Measurements from ENCODE around the gene RPL36AL. TPM values are rescaled to one million over a fixed set of nuclear protein-coding genes. Genes with fewer than 3 reads are reported as not detected.

Gene RPL36AL
- total RNA-seq, 3 donors from 2014 or later, result 294 to 316 (median 301) TPM

DNA sequence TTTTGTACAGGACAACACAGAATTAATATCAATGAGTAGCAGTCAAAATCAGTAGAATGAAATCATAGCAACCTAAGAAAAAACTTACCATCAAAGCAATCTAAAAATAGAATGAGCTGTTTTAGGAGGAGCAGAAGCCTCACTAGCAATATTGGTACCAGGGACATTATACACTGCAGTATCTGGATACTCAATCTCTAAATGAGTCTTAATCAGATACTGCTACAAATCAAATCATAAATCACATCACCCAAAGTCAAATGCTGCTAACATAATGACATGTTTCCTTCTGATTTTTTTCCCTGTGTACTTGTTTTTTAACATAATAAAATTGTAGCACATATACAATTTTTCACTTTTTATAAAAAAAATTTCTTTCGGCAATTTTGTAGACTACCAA, 42.3 kb downstream of the RPL36AL start:
- H3K27me3 Mint-ChIP-seq (ENCODE audit: low read depth), result no peaks in the 10 kb centered on the region
- ATAC-seq (no peak), DNase-seq (no peak)
- peaks cover 42% of the 10 kb centered on the region for H3K36me3 Mint-ChIP-seq (ENCODE audit: insufficient read depth)
- H3K4me3 Mint-ChIP-seq, result no peak overlapping the region
- H3K9me3 Mint-ChIP-seq, result no peaks in the 10 kb centered on the region
- peaks cover 48% of the 10 kb centered on the region for H3K4me1 Mint-ChIP-seq (ENCODE audit: low read depth)

DNA sequence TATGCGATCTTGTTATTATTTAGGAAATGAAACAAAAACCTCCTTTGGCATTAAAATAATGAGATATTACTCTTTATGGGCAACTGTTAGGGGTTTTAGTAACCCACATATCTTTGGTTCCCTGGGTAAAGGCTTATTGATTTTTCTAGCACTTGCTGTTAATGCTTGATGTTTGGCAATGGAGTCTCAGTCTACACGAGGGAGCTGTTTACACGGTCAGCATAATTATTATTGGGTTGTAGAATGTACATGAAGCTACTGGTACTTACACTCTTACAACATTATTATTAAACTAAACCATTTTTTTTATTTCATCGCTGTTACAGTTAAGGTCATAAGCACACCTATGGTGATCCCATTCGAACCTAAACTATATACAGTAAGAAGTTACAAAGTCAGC, 46.4 kb downstream of the RPL36AL start:
- Mint-ChIP-seq H3K9me3 (peaks cover 6% of the 10 kb centered on the region), H3K27me3 (ENCODE audit: low read depth) (no peaks in the 10 kb centered on the region), H3K36me3 (ENCODE audit: insufficient read depth) (peaks cover 38% of the 10 kb centered on the region), H3K4me1 (ENCODE audit: low read depth) (peaks cover 17% of the 10 kb centered on the region), H3K4me3 (no peak overlapping the region)
- DNase-seq (no peak), ATAC-seq (no peak)

DNA sequence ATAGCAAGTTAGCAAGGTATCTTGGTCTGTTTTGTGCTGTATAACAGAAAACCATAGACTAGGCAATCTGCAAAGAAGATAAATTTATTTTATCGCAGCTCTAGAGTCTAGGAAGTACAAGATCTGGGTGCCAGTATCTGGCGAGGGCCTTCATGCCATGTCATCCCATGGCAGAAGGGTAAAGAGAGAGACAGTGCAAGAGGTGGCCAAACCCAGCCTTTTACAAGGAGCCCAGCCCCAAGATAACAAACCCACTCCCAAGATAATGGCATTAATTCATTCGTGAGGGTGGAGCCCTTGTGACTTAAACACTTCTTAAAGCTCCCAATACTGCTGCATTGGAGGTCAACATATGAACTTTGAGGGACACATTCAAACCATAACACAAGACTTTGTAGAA, 51.1 kb downstream of the RPL36AL start:
- Mint-ChIP-seq H3K36me3 (ENCODE audit: insufficient read depth) (peaks cover 19% of the 10 kb centered on the region), H3K4me3 (no peak overlapping the region), H3K9me3 (peaks cover 6% of the 10 kb centered on the region), H3K4me1 (ENCODE audit: low read depth) (peaks cover 7% of the 10 kb centered on the region), H3K27me3 (ENCODE audit: low read depth) (no peaks in the 10 kb centered on the region)
- DNase-seq (no peak), ATAC-seq (no peak)

Other genes starting within 250 kb of the RPL36AL start
- gene RPS29, start 34.2 kb downstream of the RPL36AL start, total RNA-seq, result 1,000 to 10,000 TPM; 2,303 to 2,539 (median 2,513) TPM
- gene LRR1, start 21.7 kb downstream of the RPL36AL start, total RNA-seq, result 10 to 100 TPM; 37.1 to 43.2 (median 42.2) TPM
- 10 to 100 TPM; 53.8 to 55.0 (median 54.6) TPM for gene MGAT2, start 173 bp upstream of the RPL36AL start, total RNA-seq
- gene DNAAF2, start 14.6 kb upstream of the RPL36AL start, total RNA-seq, result 10 to 100 TPM; 17.0 to 18.9 (median 17.3) TPM
- 10 to 100 TPM; 23.8 to 33.1 (median 31.7) TPM for gene POLE2, start 67.6 kb upstream of the RPL36AL start, total RNA-seq
- 1 to 10 TPM in 2 of 3 donors, under 1 TPM in 1; 0.57 to 1.8 (median 1.2) TPM for gene KLHDC1, start 72.5 kb upstream of the RPL36AL start, total RNA-seq
- 10 to 100 TPM; 19.0 to 23.4 (median 22.5) TPM for gene KLHDC2, start 147.5 kb upstream of the RPL36AL start, total RNA-seq
- gene NEMF, start 232.2 kb upstream of the RPL36AL start, total RNA-seq, result 10 to 100 TPM; 53.0 to 54.0 (median 53.2) TPM